ENCODE results near the gene AGGF1.

Gene AGGF1

GRCh38 chr5:77012601-77013000 lies 17.6 kb upstream of the AGGF1 start:
- TF ChIP-seq ZFX (IDR thresholded peaks at IDR 0.05; ENCODE audit: borderline replicate concordance) (no peak), CTCF (IDR thresholded peaks at IDR 0.05) (no peak)
- no peak overlapping the region for H3K27ac ChIP-seq

GRCh38 chr5:77015938-77016569 lies 14.2 kb upstream of the AGGF1 start:
- peak; percentile 63 for TF ChIP-seq CTCF (IDR thresholded peaks at IDR 0.05)
- no peak for TF ChIP-seq ZFX (IDR thresholded peaks at IDR 0.05; ENCODE audit: borderline replicate concordance)
- no peak overlapping the region for H3K27ac ChIP-seq

GRCh38 chr5:77016962-77017361 lies 13.2 kb upstream of the AGGF1 start:
- no peak for TF ChIP-seq CTCF (IDR thresholded peaks at IDR 0.05)
- no peak for TF ChIP-seq ZFX (IDR thresholded peaks at IDR 0.05; ENCODE audit: borderline replicate concordance)
- no peak overlapping the region for H3K27ac ChIP-seq

- H3K27ac ChIP-seq, result no peak overlapping the region
- TF ChIP-seq ZFX (IDR thresholded peaks at IDR 0.05; ENCODE audit: borderline replicate concordance) (no peak), CTCF (IDR thresholded peaks at IDR 0.05) (no peak)
Observed at GRCh38 chr5:77017668-77018067, 12.5 kb upstream of the AGGF1 start.

GRCh38 chr5:77022511-77023417 lies 7.4 kb upstream of the AGGF1 start:
- no peak overlapping the region for H3K27ac ChIP-seq
- TF ChIP-seq ZFX (IDR thresholded peaks at IDR 0.05; ENCODE audit: borderline replicate concordance), result no peak
- TF ChIP-seq CTCF (IDR thresholded peaks at IDR 0.05), result no peak

- no peak for TF ChIP-seq CTCF (IDR thresholded peaks at IDR 0.05)
- TF ChIP-seq ZFX (IDR thresholded peaks at IDR 0.05; ENCODE audit: borderline replicate concordance), result no peak
- no peak overlapping the region for H3K27ac ChIP-seq
Observed at GRCh38 chr5:77024490-77024889, 5.7 kb upstream of the AGGF1 start.

All from 22Rv1 (cell line).